GM19468 (cell line): Measurements from ENCODE around the gene PIK3AP1.

Experiments
- ATAC-seq: cut with Tn5 transposase; IDR thresholded peaks from one replicate; pipeline ENCODE4 v1.9.1; 2021; ENCODE audit warnings: mild to moderate bottlenecking, moderate library complexity, moderate number of reproducible peaks; ENCODE audit not compliant: unreplicated experiment; ENCODE audit errors: extremely low read depth

PIK3AP1 gene

DNA sequence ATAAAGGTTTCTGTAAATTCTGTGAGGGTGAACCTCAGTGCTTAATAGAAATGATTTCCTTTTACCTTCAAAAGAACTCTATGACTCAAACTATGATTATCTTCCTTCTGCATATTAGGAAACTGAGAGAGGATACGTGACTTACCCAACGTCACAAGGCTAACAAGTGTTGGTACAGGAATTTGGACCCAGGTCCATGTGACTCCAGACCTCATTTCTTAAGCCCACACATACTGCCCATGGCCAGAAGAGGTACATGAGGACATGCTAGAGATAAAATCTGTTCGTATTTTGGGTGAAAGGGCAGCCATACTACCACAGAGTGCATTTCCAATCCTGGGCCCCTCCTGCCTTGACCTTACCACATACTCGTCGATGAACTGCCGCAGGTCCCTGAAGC is 72.0 kb downstream of the PIK3AP1 start:
- no peak for ATAC-seq

GRCh38 chr10:96647466-96647865 is 72.8 kb downstream of the PIK3AP1 start:
- ATAC-seq: no peak

GRCh38 chr10:96646751-96647166 is 73.6 kb downstream of the PIK3AP1 start:
- no peak for ATAC-seq

DNA sequence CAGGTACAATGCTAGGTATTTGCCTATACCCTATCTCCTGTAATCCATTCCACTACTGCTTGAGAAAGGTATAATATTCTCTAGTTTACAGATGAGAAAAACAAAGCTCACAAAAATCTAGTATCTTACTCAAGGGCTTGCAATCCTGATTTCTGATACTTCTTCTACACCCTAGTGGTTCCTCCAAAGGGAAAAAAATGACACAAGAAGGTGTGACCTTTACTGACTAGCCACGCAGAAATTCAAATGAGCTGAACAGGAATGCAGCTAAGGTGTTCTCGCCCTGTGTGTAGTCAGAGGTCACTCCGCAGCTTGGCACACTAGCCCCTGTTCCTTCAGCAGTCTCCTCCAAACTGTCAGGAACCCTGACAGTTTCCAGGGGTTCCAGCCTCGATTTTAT is 74.0 kb downstream of the PIK3AP1 start:
- ATAC-seq: no peak

GRCh38 chr10:96645191-96645721 is 75.1 kb downstream of the PIK3AP1 start:
- ATAC-seq: no peak

DNA sequence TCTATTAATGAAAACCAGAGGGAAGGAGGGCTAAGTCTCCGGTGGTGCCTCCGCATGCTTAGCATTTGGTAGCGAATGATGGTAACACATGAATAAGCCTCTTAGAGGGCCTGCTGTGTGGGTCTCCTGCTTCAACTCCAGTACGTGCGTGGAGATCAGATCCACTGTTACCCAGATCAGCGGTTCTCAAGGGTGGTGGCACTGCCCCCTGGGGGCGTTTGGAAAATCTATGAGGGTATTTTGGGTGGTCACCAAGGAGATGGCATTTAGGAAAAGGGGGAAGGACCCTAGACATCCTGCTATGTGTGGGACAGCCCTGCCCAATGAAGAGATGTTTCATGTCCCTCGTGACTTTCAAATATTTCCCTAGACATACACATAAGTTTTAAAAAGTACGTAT is 76.4 kb downstream of the PIK3AP1 start:
- no peak for ATAC-seq

- ATAC-seq: no peak
These were observed 77.3 kb downstream of the PIK3AP1 start for GRCh38 chr10:96642973-96643372.

- no peak for ATAC-seq
These were observed 77.8 kb downstream of the PIK3AP1 start for GRCh38 chr10:96642530-96642929.

DNA sequence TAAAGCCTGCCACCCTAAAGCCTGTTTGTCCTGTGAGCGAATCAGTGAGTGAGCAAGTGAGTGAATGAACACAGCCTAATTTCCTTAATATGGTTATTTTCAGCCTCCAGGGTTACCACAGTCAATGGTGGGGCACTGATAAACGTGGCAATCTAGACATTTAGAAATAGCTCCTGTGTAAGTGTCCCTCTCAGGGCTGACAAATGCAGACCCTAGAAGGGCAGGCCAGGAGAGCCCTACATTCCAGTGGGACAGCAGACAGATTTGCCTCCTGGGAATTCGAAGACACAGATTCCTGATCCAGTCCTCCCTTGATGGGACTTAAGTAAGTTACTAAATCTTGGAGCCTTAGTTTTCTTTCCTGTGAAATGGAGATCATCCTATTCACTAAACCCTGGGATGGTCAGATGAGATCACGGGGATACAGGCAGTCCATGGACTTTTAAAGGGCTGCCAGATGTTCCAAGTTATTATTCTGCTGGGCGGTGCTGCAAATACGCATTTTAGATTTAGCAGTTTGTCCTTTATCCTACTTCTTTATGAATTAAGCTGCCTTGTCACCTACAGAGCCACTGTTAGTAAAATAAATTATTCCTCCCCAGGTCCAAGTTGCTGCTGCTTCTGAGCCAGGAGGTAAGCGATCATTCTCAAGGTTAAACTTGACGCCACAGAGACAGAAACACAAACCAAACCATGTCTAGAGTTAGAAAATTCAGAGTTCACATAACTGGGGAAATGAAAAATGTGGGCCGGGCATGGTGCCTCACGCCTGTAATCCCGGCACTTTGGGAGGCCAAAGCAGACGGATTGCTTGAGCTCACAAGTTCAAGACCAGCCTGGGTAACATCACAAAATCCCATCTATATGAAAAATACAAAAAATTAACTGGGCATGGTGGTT is 78.7 kb downstream of the PIK3AP1 start:
- no peak for ATAC-seq

DNA sequence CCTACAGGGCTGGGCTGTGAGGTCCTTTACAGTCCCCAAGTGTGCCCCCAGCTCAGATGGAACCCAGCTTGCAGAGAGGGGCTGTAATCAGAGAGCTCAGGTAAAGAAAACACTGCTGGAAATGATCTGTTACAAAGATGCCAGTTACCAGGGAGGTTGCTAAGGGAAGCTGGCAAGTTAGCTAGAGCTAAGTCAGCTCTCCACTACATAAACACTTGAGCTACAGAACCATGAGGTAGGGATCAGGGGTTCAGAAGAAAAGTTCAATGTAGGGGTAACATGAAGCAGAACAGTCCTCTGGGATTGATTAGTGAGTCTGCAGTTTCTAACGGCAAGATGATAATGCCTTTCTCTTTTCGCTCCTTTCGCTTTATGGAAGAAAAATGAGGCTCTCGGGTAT is 80.4 kb downstream of the PIK3AP1 start:
- no peak for ATAC-seq

GRCh38 chr10:96638696-96639095 is 81.6 kb downstream of the PIK3AP1 start:
- ATAC-seq: no peak

DNA sequence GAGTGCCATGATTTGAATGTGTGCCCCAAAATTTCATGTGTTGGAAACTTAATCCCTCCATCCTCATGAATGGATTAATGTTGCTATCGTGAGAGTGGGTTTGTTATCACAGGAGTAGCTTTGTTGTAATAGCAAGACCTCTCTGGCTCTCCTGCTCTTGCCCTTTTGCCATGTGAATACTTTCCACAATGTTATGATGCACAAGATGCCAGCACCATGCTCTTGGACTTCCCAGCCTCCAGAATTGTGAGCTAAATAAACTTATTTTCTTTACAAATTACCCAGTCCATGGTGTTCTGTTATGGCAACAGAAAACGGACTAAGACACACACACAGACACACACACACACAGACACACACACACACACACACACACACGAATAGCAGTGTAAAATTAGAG is 82.2 kb downstream of the PIK3AP1 start:
- ATAC-seq: no peak

DNA sequence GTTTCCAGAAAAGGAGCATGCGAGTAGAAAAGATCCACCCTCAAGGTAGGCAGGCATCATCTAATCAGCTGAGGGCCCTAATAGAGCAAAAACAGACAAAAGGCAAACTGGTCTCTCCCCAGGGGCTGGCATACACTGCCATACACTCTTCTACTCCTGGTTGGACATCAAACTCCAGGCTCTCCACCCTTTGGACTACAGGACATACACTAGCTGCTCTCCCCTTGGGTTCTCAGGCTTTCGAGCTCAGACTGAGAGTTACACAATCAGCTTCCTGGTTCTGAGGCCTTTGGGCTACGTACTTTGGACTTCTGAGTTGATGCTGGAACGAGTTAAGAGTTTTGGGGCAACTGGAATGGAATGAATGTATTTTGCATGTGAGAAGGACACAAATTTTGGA is 82.6 kb downstream of the PIK3AP1 start:
- ATAC-seq: no peak

GRCh38 chr10:96636551-96636950 is 83.8 kb downstream of the PIK3AP1 start:
- ATAC-seq: no peak

DNA sequence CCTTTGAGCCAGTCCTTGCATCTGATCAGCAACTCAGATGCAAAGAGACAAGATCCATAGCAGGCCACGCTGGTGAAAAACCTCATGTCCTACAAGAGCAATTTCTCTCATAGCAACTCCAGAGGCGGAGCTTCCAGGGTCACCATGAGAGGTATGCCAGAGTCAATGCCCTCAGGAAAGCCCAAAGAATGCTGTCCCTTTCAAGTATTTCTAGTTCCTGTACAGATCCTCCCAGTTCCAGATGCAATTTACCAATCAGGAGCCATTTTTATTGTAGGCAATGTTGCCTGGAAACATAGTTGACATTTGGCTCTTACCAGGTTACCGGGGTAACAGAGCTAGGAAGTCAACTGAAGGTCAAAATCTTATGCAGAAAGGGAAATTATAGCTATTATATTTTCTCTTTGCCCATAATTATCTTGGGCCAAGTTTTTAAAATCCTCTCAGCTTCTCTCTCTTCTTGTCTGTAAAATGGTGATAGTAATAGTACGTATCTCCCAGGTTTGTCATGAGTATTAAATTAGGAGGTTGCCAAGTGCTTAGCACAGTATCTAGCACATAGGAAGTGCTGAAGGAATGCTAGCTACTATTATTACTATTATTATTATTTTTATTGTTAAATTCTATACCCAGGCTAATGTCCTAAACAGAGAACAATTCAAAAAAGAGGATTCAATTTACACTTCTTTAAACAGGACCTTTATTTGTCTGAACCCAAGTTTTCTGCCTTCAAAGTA is 87.2 kb downstream of the PIK3AP1 start:
- no peak for ATAC-seq

GRCh38 chr10:96627292-96627691 is 93.0 kb downstream of the PIK3AP1 start:
- no peak for ATAC-seq

DNA sequence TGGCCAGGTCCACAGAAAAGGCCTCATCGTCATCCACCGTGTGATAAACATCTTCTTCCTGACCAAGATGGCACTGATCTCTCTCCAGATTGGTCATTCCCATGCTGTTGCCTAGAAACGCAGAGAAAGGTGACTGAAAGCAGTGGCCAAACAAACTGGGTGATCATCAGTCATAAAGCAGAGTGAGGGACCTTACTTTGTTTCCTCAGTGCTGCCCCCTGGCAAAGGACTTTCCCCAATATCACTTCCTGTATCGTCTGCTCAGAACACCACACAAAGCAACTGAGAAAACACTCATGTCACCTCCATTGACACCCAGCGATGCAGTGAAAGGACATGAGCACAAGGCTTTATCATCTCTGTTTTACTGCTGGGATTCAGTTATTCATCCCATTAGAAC is 93.5 kb downstream of the PIK3AP1 start:
- no peak for ATAC-seq

- no peak for ATAC-seq
These were observed 95.1 kb downstream of the PIK3AP1 start for GRCh38 chr10:96625173-96625572.

GRCh38 chr10:96622013-96622787 is 98.1 kb downstream of the PIK3AP1 start:
- no peak for ATAC-seq
